HG03060 (cell line): ENCODE results near the gene KCNC1.
A peak's percentile ranks its signal among the peaks of the same experiment; 100 is the strongest.

ENCODE experiments used
- ATAC-seq: cut with Tn5 transposase; IDR thresholded peaks from one replicate; pipeline ENCODE4 v1.9.1; 2021; ENCODE audit warnings: low read depth, moderate number of reproducible peaks; ENCODE audit not compliant: unreplicated experiment

Gene KCNC1

GRCh38 chr11:17714356-17714854 lies 20.2 kb upstream of the KCNC1 start:
- no peak for ATAC-seq

DNA sequence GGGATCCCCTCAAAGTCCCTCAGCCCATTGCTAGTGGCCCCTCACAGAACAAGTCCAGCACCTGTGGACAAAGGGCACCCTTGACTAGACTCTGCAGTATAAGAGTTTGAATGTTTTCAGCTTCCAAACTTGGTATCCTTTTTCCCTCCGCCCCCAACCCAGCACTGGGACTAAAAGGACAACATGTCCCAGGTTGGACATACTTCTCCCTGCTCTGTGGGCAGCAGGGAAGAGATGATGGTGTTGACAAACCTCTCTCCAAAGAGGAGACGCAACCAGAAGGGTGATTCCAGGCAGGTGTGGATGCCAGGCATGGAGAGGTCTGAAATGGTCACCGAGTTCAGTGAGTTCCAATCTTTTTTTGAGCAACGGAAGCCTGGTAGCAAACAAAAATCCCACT lies 19.7 kb upstream of the KCNC1 start:
- ATAC-seq, result no peak

DNA sequence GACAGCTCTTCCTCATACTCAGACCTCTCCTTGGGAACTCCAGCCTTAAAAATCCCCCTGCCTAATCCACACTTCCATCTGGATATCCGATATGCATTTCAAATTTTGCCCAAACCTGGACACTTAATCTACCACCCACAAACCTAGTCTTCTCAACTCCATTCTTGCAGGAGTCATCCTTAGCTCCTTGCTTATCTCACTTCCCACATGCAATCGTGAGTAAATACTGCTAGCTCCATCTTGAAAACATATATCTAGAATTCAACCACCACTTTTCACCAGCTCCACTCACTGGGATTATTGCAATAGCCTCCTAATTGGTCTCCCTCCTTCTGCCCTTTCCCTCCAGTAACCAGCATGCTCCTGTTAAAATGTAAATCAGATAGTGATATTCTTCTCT lies 17.8 kb upstream of the KCNC1 start:
- ATAC-seq, result no peak

GRCh38 chr11:17718015-17718414 lies 16.6 kb upstream of the KCNC1 start:
- no peak for ATAC-seq

- ATAC-seq, result no peak
Measured at GRCh38 chr11:17718510-17718962, 16.0 kb upstream of the KCNC1 start.

DNA sequence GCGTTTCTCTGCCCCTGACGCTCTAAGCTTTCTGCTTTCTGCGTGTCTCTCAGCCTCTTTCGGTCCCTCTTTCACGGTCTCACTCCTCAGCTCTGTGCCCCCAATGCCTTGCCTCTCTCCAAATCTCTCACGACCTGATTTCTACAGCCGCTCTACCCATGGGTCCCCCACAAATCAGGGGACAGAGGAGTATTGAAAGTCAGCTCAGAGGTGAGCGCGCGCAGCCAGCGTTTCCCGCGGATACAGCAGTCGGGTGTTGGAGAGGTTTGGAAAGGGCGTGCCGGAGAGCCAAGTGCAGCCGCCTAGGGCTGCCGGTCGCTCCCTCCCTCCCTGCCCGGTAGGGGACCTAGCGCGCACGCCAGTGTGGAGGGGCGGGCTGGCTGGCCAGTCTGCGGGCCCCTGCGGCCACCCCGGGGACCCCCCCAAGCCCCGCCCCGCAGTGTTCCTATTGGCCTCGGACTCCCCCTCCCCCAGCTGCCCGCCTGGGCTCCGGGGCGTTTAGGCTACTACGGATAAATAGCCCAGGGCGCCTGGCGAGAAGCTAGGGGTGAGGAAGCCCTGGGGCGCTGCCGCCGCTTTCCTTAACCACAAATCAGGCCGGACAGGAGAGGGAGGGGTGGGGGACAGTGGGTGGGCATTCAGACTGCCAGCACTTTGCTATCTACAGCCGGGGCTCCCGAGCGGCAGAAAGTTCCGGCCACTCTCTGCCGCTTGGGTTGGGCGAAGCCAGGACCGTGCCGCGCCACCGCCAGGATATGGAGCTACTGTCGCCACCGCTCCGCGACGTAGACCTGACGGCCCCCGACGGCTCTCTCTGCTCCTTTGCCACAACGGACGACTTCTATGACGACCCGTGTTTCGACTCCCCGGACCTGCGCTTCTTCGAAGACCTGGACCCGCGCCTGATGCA lies 15.3 kb upstream of the KCNC1 start, which contains the start of gene MYOD1:
Gene MYOD1, plus strand, starts transcription at position 544 of the 910 bp plus-strand sequence. Its CDS starts 212 bp downstream, at position 756.
- no peak for ATAC-seq

- no peak for ATAC-seq
Measured at GRCh38 chr11:17719938-17720795, 14.4 kb upstream of the KCNC1 start.

DNA sequence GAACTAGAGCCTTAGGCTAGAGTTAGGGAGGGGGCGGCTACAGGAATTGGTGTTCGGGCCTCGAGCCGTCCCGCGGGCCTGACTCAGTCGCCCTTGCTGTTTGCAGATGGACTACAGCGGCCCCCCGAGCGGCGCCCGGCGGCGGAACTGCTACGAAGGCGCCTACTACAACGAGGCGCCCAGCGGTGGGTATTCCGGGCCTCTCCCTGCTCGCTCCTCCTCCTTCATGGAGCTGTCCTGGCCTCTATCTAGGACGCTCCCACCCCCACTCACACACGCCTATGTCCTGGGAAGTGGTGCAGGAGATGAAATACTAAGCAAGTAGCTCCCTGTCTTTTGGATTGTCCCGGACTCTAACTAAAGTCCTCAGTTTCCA lies 13.8 kb upstream of the KCNC1 start:
- no peak for ATAC-seq

DNA sequence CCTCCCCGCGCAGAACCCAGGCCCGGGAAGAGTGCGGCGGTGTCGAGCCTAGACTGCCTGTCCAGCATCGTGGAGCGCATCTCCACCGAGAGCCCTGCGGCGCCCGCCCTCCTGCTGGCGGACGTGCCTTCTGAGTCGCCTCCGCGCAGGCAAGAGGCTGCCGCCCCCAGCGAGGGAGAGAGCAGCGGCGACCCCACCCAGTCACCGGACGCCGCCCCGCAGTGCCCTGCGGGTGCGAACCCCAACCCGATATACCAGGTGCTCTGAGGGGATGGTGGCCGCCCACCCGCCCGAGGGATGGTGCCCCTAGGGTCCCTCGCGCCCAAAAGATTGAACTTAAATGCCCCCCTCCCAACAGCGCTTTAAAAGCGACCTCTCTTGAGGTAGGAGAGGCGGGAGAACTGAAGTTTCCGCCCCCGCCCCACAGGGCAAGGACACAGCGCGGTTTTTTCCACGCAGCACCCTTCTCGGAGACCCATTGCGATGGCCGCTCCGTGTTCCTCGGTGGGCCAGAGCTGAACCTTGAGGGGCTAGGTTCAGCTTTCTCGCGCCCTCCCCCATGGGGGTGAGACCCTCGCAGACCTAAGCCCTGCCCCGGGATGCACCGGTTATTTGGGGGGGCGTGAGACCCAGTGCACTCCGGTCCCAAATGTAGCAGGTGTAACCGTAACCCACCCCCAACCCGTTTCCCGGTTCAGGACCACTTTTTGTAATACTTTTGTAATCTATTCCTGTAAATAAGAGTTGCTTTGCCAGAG lies 13.2 kb upstream of the KCNC1 start:
- no peak for ATAC-seq

DNA sequence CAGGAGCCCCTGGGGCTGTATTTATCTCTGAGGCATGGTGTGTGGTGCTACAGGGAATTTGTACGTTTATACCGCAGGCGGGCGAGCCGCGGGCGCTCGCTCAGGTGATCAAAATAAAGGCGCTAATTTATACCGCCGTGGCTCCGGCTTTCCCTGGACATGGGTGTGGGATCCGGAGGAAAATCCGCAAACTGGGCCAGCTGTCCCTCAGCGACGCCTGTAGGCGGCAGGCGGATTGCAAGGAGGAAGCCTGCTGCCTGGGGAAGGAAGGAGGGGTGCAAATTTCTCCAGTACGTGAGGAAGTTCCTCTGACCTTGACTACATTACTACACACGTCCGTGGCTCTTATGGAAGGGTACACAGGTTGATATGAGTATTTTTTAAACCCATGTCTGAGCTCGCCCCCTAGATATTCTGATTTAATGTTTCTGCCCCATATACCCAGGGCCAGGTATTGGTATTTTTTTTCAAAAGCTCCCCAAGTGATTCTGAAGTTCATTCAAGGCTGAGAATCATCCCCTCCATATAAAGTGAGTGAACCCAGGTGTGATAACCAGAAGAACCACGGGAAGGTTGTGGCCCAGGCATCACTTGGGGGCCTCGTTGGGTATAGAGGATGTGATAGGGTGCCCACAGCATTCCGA lies 12.5 kb upstream of the KCNC1 start:
- no peak for ATAC-seq

- ATAC-seq, result no peak
Measured at GRCh38 chr11:17724020-17724908, 10.3 kb upstream of the KCNC1 start.

DNA sequence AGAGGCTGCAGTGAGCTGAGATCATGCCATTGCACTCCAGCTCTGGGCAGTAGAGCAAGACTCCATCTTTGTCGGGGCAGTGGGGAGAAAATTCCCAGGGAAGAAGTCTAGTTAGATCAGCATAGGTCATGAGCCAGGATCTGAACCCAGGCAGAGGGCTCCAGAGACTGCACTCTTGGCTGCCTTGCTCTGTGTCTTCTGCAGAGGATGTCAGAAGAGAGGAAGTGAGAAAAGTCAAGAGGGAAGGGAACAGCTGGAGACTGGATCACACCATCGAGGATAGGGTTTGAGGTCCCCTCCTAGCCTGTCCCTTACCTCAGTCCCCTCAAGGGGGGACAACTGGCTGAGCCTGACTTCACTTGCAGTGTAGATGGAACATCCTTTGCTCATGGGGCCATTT lies 9.4 kb upstream of the KCNC1 start:
- no peak for ATAC-seq

GRCh38 chr11:17730137-17730536 lies 4.4 kb upstream of the KCNC1 start:
- no peak for ATAC-seq

GRCh38 chr11:17730608-17731462 lies 3.7 kb upstream of the KCNC1 start:
- ATAC-seq, result peak; percentile 55

GRCh38 chr11:17733261-17733660 lies 1.3 kb upstream of the KCNC1 start:
- ATAC-seq, result no peak

GRCh38 chr11:17734986-17735817 lies 621 bp downstream of the KCNC1 start:
- no peak for ATAC-seq
